Osteocyte (in vitro differentiated cells): ENCODE measurements around the gene TYW5. TPM values are rescaled to one million over a fixed set of nuclear protein-coding genes. Genes with fewer than 3 reads are reported as not detected.

Experiments
- DNase-seq: peaks from one replicate; pipeline ENCODE4 v3.0.0; 2021; ENCODE audit warnings: mixed read lengths; ENCODE audit not compliant: unreplicated experiment; ENCODE audit errors: extremely low spot score
- H3K27ac Mint-ChIP-seq: one replicate; pipeline ENCODE4 v1.8.0; 2021; ENCODE audit warnings: mild to moderate bottlenecking, mixed read lengths; ENCODE audit not compliant: unreplicated experiment
- H3K27me3 Mint-ChIP-seq: one replicate; pipeline ENCODE4 v1.8.0; 2021; ENCODE audit warnings: mixed read lengths; ENCODE audit not compliant: unreplicated experiment
- H3K36me3 Mint-ChIP-seq: one replicate; pipeline ENCODE4 v1.8.0; 2021; ENCODE audit warnings: mixed read lengths; ENCODE audit not compliant: unreplicated experiment
- H3K4me1 Mint-ChIP-seq: one replicate; pipeline ENCODE4 v1.8.0; 2021; ENCODE audit warnings: mixed read lengths; ENCODE audit not compliant: unreplicated experiment
- H3K4me3 Mint-ChIP-seq: one replicate; pipeline ENCODE4 v1.8.0; 2021; ENCODE audit warnings: mild to moderate bottlenecking, moderate library complexity, mixed read lengths; ENCODE audit not compliant: unreplicated experiment
- H3K9me3 Mint-ChIP-seq: one replicate; pipeline ENCODE4 v1.8.0; 2021; ENCODE audit warnings: mixed read lengths; ENCODE audit not compliant: unreplicated experiment
- total RNA-seq: library from RNA; stranded (reverse); gene quantifications from 2 replicates; pipeline ENCODE4 v1.2.1, GENCODE V29; 2021
- TF ChIP-seq, protein P1 (sequence below): fragments of 200-600 bp; sonication (generic); IDR thresholded peaks from 2 replicates; pipeline ENCODE4 v1.5.0; 2021; ENCODE audit warnings: antibody characterized with exemption, mild to moderate bottlenecking, moderate library complexity

Gene TYW5
- total RNA-seq, 1 donor from 2014 or later = 7.9 TPM

DNA sequence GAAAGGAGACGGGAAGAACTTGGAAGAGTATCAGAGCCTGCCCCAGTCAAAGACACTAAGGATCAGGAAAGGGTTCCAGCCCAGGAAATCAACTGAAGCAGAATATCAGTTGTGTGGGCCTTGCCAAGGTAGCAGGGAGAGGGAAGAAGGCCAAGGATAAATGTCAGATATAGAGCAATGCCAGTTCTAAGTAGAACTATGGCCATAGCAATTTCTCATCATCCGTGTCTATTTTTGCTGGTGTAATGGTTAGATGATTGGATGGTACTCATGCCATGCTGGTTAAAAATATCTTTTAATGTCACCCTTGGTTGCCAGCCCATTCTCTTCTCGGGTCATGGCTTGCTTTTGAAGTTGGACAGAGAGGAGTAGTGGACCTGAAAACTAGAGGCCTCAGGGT is 42.0 kb upstream of the TYW5 start:
- no peak overlapping the region for H3K4me3 Mint-ChIP-seq
- no peak for DNase-seq
- no peaks in the 10 kb centered on the region for H3K27me3 Mint-ChIP-seq
- no peak overlapping the region for H3K27ac Mint-ChIP-seq
- H3K9me3 Mint-ChIP-seq = peaks cover 6% of the 10 kb centered on the region
- TF ChIP-seq, protein P1, sequence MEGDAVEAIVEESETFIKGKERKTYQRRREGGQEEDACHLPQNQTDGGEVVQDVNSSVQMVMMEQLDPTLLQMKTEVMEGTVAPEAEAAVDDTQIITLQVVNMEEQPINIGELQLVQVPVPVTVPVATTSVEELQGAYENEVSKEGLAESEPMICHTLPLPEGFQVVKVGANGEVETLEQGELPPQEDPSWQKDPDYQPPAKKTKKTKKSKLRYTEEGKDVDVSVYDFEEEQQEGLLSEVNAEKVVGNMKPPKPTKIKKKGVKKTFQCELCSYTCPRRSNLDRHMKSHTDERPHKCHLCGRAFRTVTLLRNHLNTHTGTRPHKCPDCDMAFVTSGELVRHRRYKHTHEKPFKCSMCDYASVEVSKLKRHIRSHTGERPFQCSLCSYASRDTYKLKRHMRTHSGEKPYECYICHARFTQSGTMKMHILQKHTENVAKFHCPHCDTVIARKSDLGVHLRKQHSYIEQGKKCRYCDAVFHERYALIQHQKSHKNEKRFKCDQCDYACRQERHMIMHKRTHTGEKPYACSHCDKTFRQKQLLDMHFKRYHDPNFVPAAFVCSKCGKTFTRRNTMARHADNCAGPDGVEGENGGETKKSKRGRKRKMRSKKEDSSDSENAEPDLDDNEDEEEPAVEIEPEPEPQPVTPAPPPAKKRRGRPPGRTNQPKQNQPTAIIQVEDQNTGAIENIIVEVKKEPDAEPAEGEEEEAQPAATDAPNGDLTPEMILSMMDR = no peak
- no peaks in the 10 kb centered on the region for H3K4me1 Mint-ChIP-seq
- no peaks in the 10 kb centered on the region for H3K36me3 Mint-ChIP-seq

- TF ChIP-seq, protein P1 = no peak
- H3K4me3 Mint-ChIP-seq = no peak overlapping the region
Measured at GRCh38 chr2:199994896-199995295, 39.6 kb upstream of the TYW5 start.

GRCh38 chr2:199994371-199994770 is 39.1 kb upstream of the TYW5 start:
- no peak overlapping the region for H3K27ac Mint-ChIP-seq
- H3K9me3 Mint-ChIP-seq = peaks cover 9% of the 10 kb centered on the region
- no peak overlapping the region for H3K4me3 Mint-ChIP-seq
- H3K27me3 Mint-ChIP-seq = no peaks in the 10 kb centered on the region
- H3K36me3 Mint-ChIP-seq = no peaks in the 10 kb centered on the region
- no peak for DNase-seq
- no peaks in the 10 kb centered on the region for H3K4me1 Mint-ChIP-seq
- TF ChIP-seq, protein P1 = no peak

More at GRCh38 chr2:199994896-199995295, 39.6 kb upstream of the TYW5 start:
- H3K9me3 Mint-ChIP-seq = peaks cover 9% of the 10 kb centered on the region
- no peaks in the 10 kb centered on the region for H3K36me3 Mint-ChIP-seq
- H3K4me1 Mint-ChIP-seq = no peaks in the 10 kb centered on the region
- DNase-seq = no peak
- H3K27ac Mint-ChIP-seq = no peak overlapping the region
- no peaks in the 10 kb centered on the region for H3K27me3 Mint-ChIP-seq

- no peak for DNase-seq
Measured at GRCh38 chr2:199992296-199992695, 37.0 kb upstream of the TYW5 start.

GRCh38 chr2:199991691-199992090 is 36.4 kb upstream of the TYW5 start:
- H3K27ac Mint-ChIP-seq = no peak overlapping the region
- H3K36me3 Mint-ChIP-seq = no peaks in the 10 kb centered on the region
- peaks cover 9% of the 10 kb centered on the region for H3K9me3 Mint-ChIP-seq
- H3K4me1 Mint-ChIP-seq = no peaks in the 10 kb centered on the region
- H3K27me3 Mint-ChIP-seq = no peaks in the 10 kb centered on the region
- DNase-seq = no peak
- TF ChIP-seq, protein P1 = no peak
- no peak overlapping the region for H3K4me3 Mint-ChIP-seq

More at GRCh38 chr2:199992296-199992695, 37.0 kb upstream of the TYW5 start:
- Mint-ChIP-seq H3K36me3 (no peaks in the 10 kb centered on the region), H3K27me3 (no peaks in the 10 kb centered on the region), H3K27ac (no peak overlapping the region), H3K4me3 (no peak overlapping the region), H3K9me3 (peaks cover 9% of the 10 kb centered on the region), H3K4me1 (no peaks in the 10 kb centered on the region)
- TF ChIP-seq, protein P1 = no peak
